Skeletal muscle satellite cell (primary cell): Measurements from ENCODE around the gene ZNF90. TPM values are rescaled to one million over a fixed set of nuclear protein-coding genes. Genes with fewer than 3 reads are reported as not detected.
"Not testable (repeated sequence)": the region's sequence is repeated elsewhere in the genome, so short reads cannot be mapped to it uniquely, and the experiment has no call there.

Experiments
- H3K27me3 ChIP-seq: 2 replicates; pipeline ENCODE4 v1.7.0; 2013; ENCODE audit warnings: low read length; ENCODE audit not compliant: control insufficient read depth, insufficient read depth
- H3K36me3 ChIP-seq: 2 replicates; pipeline ENCODE4 v1.7.0; 2013; ENCODE audit warnings: mild to moderate bottlenecking, control low read depth, low read length; ENCODE audit not compliant: insufficient read depth
- H3K4me1 ChIP-seq: 2 replicates; pipeline ENCODE4 v1.7.0; 2013; ENCODE audit warnings: low read length; ENCODE audit not compliant: control insufficient read depth, insufficient read depth
- H3K4me2 ChIP-seq: 2 replicates; pipeline ENCODE4 v1.7.0; 2013; ENCODE audit warnings: mild to moderate bottlenecking, low read length
- H3K4me3 ChIP-seq: 2 replicates; pipeline ENCODE4 v1.7.0; 2013; ENCODE audit warnings: low read length
- H3K9ac ChIP-seq: 2 replicates; pipeline ENCODE4 v1.7.0; 2013; ENCODE audit warnings: mild to moderate bottlenecking, low read depth, low read length, moderate library complexity
- H3K9me3 ChIP-seq: replicated peaks from 2 replicates; pipeline ENCODE4 v1.7.0; 2013; ENCODE audit warnings: mild to moderate bottlenecking, control low read depth, low read length
- total RNA-seq: library from RNA; depleted of rRNA; stranded (reverse); fragments of >200 nt; gene quantifications from 2 replicates; pipeline ENCODE4 v1.2.3, GENCODE V29; 2012; rRNA removed

ZNF90 gene
- 0.22 and 1.8 TPM in 2 replicates for total RNA-seq

- Histone ChIP-seq H3K4me3 (peak within 1 kb of the TSS; percentile 82), H3K4me2 (peak within 1 kb of the TSS; percentile 83), H3K27me3 (no peaks in the 10 kb centered on the region), H3K36me3 (no peaks in the 10 kb centered on the region), H3K4me1 (no peaks in the 10 kb centered on the region), H3K9me3 (no peaks in the 10 kb centered on the region), H3K9ac (peak within 1 kb of the TSS; percentile 65)
These were observed at the start of gene ZNF90 for GRCh38 chr19:20077791-20078463. ZNF90 (plus strand) TSS chr19:20078000; CDS start chr19:20078133, 133 bp downstream.

GRCh38 chr19:20028611-20029010 is 49.2 kb upstream of the ZNF90 start:
- no peaks in the 10 kb centered on the region for H3K27me3 ChIP-seq
- peaks cover 4% of the 10 kb centered on the region for H3K36me3 ChIP-seq
- no peak overlapping the region for H3K4me2 ChIP-seq
- H3K9ac ChIP-seq, result no peak overlapping the region
- no peak overlapping the region for H3K4me3 ChIP-seq
- no peaks in the 10 kb centered on the region for H3K9me3 ChIP-seq
- no peaks in the 10 kb centered on the region for H3K4me1 ChIP-seq

- Histone ChIP-seq H3K27me3 (no peaks in the 10 kb centered on the region), H3K4me2 (no peak overlapping the region), H3K36me3 (peaks cover 4% of the 10 kb centered on the region), H3K4me3 (no peak overlapping the region), H3K9me3 (no peaks in the 10 kb centered on the region), H3K4me1 (peaks cover 3% of the 10 kb centered on the region), H3K9ac (no peak overlapping the region)
These were observed 41.9 kb upstream of the ZNF90 start for GRCh38 chr19:20035935-20036334.

GRCh38 chr19:20038358-20039202 is 39.2 kb upstream of the ZNF90 start:
- Histone ChIP-seq H3K4me1 (peaks cover 3% of the 10 kb centered on the region), H3K36me3 (no peaks in the 10 kb centered on the region), H3K27me3 (no peaks in the 10 kb centered on the region), H3K9ac (peak overlapping the region; percentile 86), H3K9me3 (no peaks in the 10 kb centered on the region), H3K4me3 (peak overlapping the region; percentile 86), H3K4me2 (peak overlapping the region; percentile 76)

- Histone ChIP-seq H3K9ac (peak within 1 kb of the TSS; percentile 86), H3K4me2 (peak within 1 kb of the TSS; percentile 76), H3K4me3 (peak within 1 kb of the TSS; percentile 86), H3K9me3 (no peaks in the 10 kb centered on the region), H3K27me3 (no peaks in the 10 kb centered on the region), H3K4me1 (peaks cover 3% of the 10 kb centered on the region), H3K36me3 (no peaks in the 10 kb centered on the region)
These were observed 38.5 kb upstream of the ZNF90 start, which contains the start of gene ZNF682 for GRCh38 chr19:20039203-20039723. ZNF682 (minus strand) TSS chr19:20039505; CDS start chr19:20039345, 160 bp downstream.

GRCh38 chr19:20044663-20045062 is 33.1 kb upstream of the ZNF90 start:
- Histone ChIP-seq H3K9me3 (no peaks in the 10 kb centered on the region), H3K4me1 (no peaks in the 10 kb centered on the region), H3K4me3 (no peak overlapping the region), H3K27me3 (no peaks in the 10 kb centered on the region), H3K36me3 (no peaks in the 10 kb centered on the region), H3K9ac (no peak overlapping the region), H3K4me2 (no peak overlapping the region)

GRCh38 chr19:20045742-20046141 is 32.1 kb upstream of the ZNF90 start:
- not testable (repeated sequence) for H3K9ac ChIP-seq, H3K27me3 ChIP-seq, H3K4me1 ChIP-seq, H3K4me2 ChIP-seq, H3K9me3 ChIP-seq, H3K36me3 ChIP-seq, H3K4me3 ChIP-seq

GRCh38 chr19:20051841-20052768 is 25.7 kb upstream of the ZNF90 start:
- H3K27me3 ChIP-seq, result no peaks in the 10 kb centered on the region
- peak overlapping the region; percentile 78 for H3K9ac ChIP-seq
- no peaks in the 10 kb centered on the region for H3K36me3 ChIP-seq
- H3K4me2 ChIP-seq, result peak overlapping the region; percentile 94
- no peaks in the 10 kb centered on the region for H3K4me1 ChIP-seq
- H3K4me3 ChIP-seq, result peak overlapping the region; percentile 91
- H3K9me3 ChIP-seq, result no peaks in the 10 kb centered on the region

GRCh38 chr19:20058738-20059137 is 19.1 kb upstream of the ZNF90 start:
- H3K4me3 ChIP-seq, H3K36me3 ChIP-seq, H3K4me1 ChIP-seq, H3K9me3 ChIP-seq, H3K9ac ChIP-seq, H3K4me2 ChIP-seq, H3K27me3 ChIP-seq: not testable (repeated sequence)

GRCh38 chr19:20060282-20060681 is 17.5 kb upstream of the ZNF90 start:
- H3K9me3 ChIP-seq, result no peaks in the 10 kb centered on the region
- H3K4me2 ChIP-seq, result no peak overlapping the region
- H3K4me3 ChIP-seq, result no peak overlapping the region
- no peak overlapping the region for H3K9ac ChIP-seq
- H3K27me3 ChIP-seq, result no peaks in the 10 kb centered on the region
- no peaks in the 10 kb centered on the region for H3K36me3 ChIP-seq
- H3K4me1 ChIP-seq, result no peaks in the 10 kb centered on the region

GRCh38 chr19:20066861-20067260 is 10.9 kb upstream of the ZNF90 start:
- Histone ChIP-seq H3K4me2 (no peak overlapping the region), H3K27me3 (no peaks in the 10 kb centered on the region), H3K4me3 (no peak overlapping the region), H3K36me3 (no peaks in the 10 kb centered on the region), H3K9me3 (no peaks in the 10 kb centered on the region), H3K9ac (no peak overlapping the region), H3K4me1 (no peaks in the 10 kb centered on the region)
